Measurements from ENCODE around the gene BRINP1. TPM values are rescaled to one million over a fixed set of nuclear protein-coding genes. Genes with fewer than 3 reads are reported as not detected.

BRINP1 gene
- total and polyA plus RNA-seq, 2 experiments from 2014 or later, result 13.4 to 33.5 TPM

- Histone ChIP-seq H3K79me2 (replicated peaks; ENCODE audit: insufficient read depth) (peaks cover 32% of the 10 kb centered on the region), H3K9me2 (ENCODE audit: insufficient read depth) (no peaks in the 10 kb centered on the region), H3K36me3 (ENCODE audit: insufficient read depth) (no peaks in the 10 kb centered on the region), H3K4me2 (no peak overlapping the region), H2AFZ (no peak overlapping the region), H4K20me1 (replicated peaks; ENCODE audit: insufficient read depth) (no peaks in the 10 kb centered on the region), H3K4me1 (ENCODE audit: insufficient read depth) (peaks cover 28% of the 10 kb centered on the region), H3K4me3 (no peak overlapping the region), H3K27ac (ENCODE audit: low read depth) (no peak overlapping the region), H3F3A (replicated peaks; ENCODE audit: low read depth) (no peaks in the 10 kb centered on the region), H3K27me3 (ENCODE audit: insufficient read depth) (no peaks in the 10 kb centered on the region)
- peaks cover 2% of the 10 kb centered on the region for H3K27me3 Mint-ChIP-seq (ENCODE audit: insufficient read depth, low read depth, poor library complexity)
- H3K27ac Mint-ChIP-seq, result peak overlapping the region; percentile 76; the same call in 1 of the 2 replicates
- H3K4me3 Mint-ChIP-seq, result no peak overlapping the region
- TF ChIP-seq POLR2AphosphoS5 (IDR thresholded peaks at IDR 0.05; ENCODE audit: low read depth) (no peak), CREB1 (CRISPR knock-in tag; IDR thresholded peaks at IDR 0.05; ENCODE audit: low read depth) (no peak)
- peaks cover 31% of the 10 kb centered on the region for H3K4me1 Mint-ChIP-seq
- peak; percentile 57 for ATAC-seq
- H3K36me3 Mint-ChIP-seq (ENCODE audit: low read depth), result no peaks in the 10 kb centered on the region
- DNase-seq (ENCODE audit: low spot score), result no peak
- no peaks in the 10 kb centered on the region for H3K9me3 Mint-ChIP-seq
Observed at GRCh38 chr9:119272500-119273211, 96.6 kb downstream of the BRINP1 start.

DNA sequence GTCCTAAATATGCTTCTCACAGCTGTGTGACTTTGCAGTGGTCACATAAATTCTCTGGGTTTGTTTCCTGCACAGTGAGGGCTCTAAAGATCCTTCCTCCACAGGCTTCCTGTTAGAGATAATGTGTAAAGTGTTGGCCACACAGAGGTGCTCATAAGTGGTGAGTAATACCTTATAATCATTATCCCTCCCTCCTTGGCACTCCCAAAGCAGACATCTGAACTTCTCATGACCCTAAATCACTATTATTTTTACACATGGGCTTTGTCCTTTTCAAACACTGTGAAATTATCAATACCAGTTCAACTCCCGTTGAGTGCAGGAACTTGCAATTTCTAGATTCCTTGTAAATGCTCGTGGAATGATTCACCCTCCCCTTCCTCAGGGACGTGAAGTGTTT, 100.2 kb downstream of the BRINP1 start:
- peaks cover 25% of the 10 kb centered on the region for H3K4me1 ChIP-seq (ENCODE audit: insufficient read depth)
- peaks cover 30% of the 10 kb centered on the region for H3K4me1 Mint-ChIP-seq
- no peaks in the 10 kb centered on the region for H4K20me1 ChIP-seq (replicated peaks; ENCODE audit: insufficient read depth)
- H3K4me3 ChIP-seq, result no peak overlapping the region
- H3K27ac ChIP-seq (ENCODE audit: low read depth), result no peak overlapping the region
- H3K36me3 ChIP-seq (ENCODE audit: insufficient read depth), result no peaks in the 10 kb centered on the region
- no peaks in the 10 kb centered on the region for H3K27me3 ChIP-seq (ENCODE audit: insufficient read depth)
- H3K36me3 Mint-ChIP-seq (ENCODE audit: low read depth), result no peaks in the 10 kb centered on the region
- H3K27me3 Mint-ChIP-seq (ENCODE audit: insufficient read depth, low read depth, poor library complexity), result peaks cover 2% of the 10 kb centered on the region
- no peaks in the 10 kb centered on the region for H3K9me3 Mint-ChIP-seq
- no peak for TF ChIP-seq ZNF114 (CRISPR knock-in tag; IDR thresholded peaks at IDR 0.05)
- no peak for TF ChIP-seq CTCF (conservative IDR thresholded peaks at IDR 0.05; ENCODE audit: low read depth in 2 of 2)
- no peak for TF ChIP-seq NANOG (IDR thresholded peaks at IDR 0.05; ENCODE audit: borderline replicate concordance)
- no peak for TF ChIP-seq POLR2AphosphoS5 (IDR thresholded peaks at IDR 0.05; ENCODE audit: low read depth)
- TF ChIP-seq, protein P1, sequence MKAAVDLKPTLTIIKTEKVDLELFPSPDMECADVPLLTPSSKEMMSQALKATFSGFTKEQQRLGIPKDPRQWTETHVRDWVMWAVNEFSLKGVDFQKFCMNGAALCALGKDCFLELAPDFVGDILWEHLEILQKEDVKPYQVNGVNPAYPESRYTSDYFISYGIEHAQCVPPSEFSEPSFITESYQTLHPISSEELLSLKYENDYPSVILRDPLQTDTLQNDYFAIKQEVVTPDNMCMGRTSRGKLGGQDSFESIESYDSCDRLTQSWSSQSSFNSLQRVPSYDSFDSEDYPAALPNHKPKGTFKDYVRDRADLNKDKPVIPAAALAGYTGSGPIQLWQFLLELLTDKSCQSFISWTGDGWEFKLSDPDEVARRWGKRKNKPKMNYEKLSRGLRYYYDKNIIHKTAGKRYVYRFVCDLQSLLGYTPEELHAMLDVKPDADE (IDR thresholded peaks at IDR 0.05), result no peak
- no peak for TF ChIP-seq CREB1 (CRISPR knock-in tag; IDR thresholded peaks at IDR 0.05; ENCODE audit: low read depth)
- TF ChIP-seq ZNF462 (CRISPR knock-in tag; IDR thresholded peaks at IDR 0.05), result no peak
- H2AFZ ChIP-seq, result no peak overlapping the region
- H3K27ac Mint-ChIP-seq, result no peak overlapping the region
- no peak overlapping the region for H3K4me3 Mint-ChIP-seq
- DNase-seq (ENCODE audit: low spot score) (no peak), ATAC-seq (no peak)
- no peak overlapping the region for H3K4me2 ChIP-seq
- H3K9me2 ChIP-seq (ENCODE audit: insufficient read depth), result no peaks in the 10 kb centered on the region
- no peaks in the 10 kb centered on the region for H3F3A ChIP-seq (replicated peaks; ENCODE audit: low read depth)
- H3K79me2 ChIP-seq (replicated peaks; ENCODE audit: insufficient read depth), result peaks cover 17% of the 10 kb centered on the region
